Gastrocnemius medialis (tissue), 4 donors: ENCODE data around the gene CFAP298.

Source experiments
- CTCF ChIP-seq, 5 experiments: fragments of 450-650 bp in 3 of 5; fragments of 200-600 bp in 2 of 5; sonication (generic) in 2 of 5; IDR thresholded peaks in 4 of 5; conservative IDR thresholded peaks in 1 of 5; 1 replicate in 4 of 5; 2 replicates in 1 of 5; pipeline ENCODE4 v1.5.1; 2016 to 2019; ENCODE audit warnings: antibody characterized with exemption in 5 of 5, mild to moderate bottlenecking in 3 of 5, moderate library complexity in 3 of 5
- POLR2A ChIP-seq, 2 donors: fragments of 450-650 bp; IDR thresholded peaks; one replicate each; pipeline ENCODE4 v1.6.1; 2017; ENCODE audit warnings: antibody characterized with exemption in 2 of 2, mild to moderate bottlenecking in 2 of 2, moderate library complexity in 2 of 2

GRCh38 chr21:32549886-32550285 is 62.3 kb downstream of the CFAP298 start:
- no peak for TF ChIP-seq POLR2A (IDR thresholded peaks at IDR 0.05)
- TF ChIP-seq CTCF (IDR thresholded peaks at IDR 0.05 in 4 of 5, conservative IDR thresholded peaks at IDR 0.05 in 1 of 5), result no peak
